SK-N-SH (cell line): Measurements from ENCODE around the gene FEV. TPM values are rescaled to one million over a fixed set of nuclear protein-coding genes. Genes with fewer than 3 reads are reported as not detected.

Experiments
- CTCF ChIA-PET: fragments of 300-600, 350-600 bp; formaldehyde crosslinking; extraction: SDS; loops from one replicate; lab custom pipeline; 2021; lab: Yijun Ruan, JAX
- POLR2A ChIA-PET: fragments of 350-600 bp; sonication (Branson Sonifier 250); formaldehyde crosslinking; extraction: SDS; loops from one replicate; lab custom pipeline; 2020; ENCODE audit warnings: antibody characterized with exemption, inconsistent platforms; lab: Yijun Ruan, JAX
- DNase-seq: peaks from one replicate; pipeline ENCODE4 v3.0.0; 2012
- H2AFZ ChIP-seq: fragments of 200-600 bp; sonication (generic); 2 replicates; pipeline ENCODE4 v1.8.1; 2016; ENCODE audit warnings: antibody characterized with exemption, mild to moderate bottlenecking, low read depth
- H3F3A ChIP-seq: fragments of 200-600 bp; sonication (generic); replicated peaks from 2 replicates; pipeline ENCODE3; 2016; ENCODE audit warnings: antibody characterized with exemption, mild to moderate bottlenecking; ENCODE audit not compliant: insufficient read depth
- H3K27ac ChIP-seq, 2 experiments: fragments of 200-500 bp in 1 of 2; fragments of 200-600 bp in 1 of 2; sonication (Bioruptor generic) in 1 of 2; sonication (generic), shearing (Covaris generic) in 1 of 2; 2 replicates each; pipeline versions ENCODE4 v1.5.1 to v1.6.1; 2014 to 2016; ENCODE audit warnings: low read depth in 2 of 2, inconsistent platforms in 1 of 2, low read length in 1 of 2, mild to moderate bottlenecking in 1 of 2, mixed read lengths in 1 of 2
- H3K27me3 ChIP-seq: fragments of 200-600 bp; sonication (generic), shearing (Covaris generic); 2 replicates; pipeline ENCODE4 v1.6.1; 2016; ENCODE audit warnings: mixed run types; ENCODE audit not compliant: insufficient read depth
- H3K36me3 ChIP-seq, 2 experiments: fragments of 200-500 bp in 1 of 2; fragments of 200-600 bp in 1 of 2; sonication (Bioruptor generic) in 1 of 2; sonication (generic) in 1 of 2; replicated peaks in 1 of 2; 2 replicates each; pipeline versions ENCODE3 to v1.5.1; 2014 to 2016; ENCODE audit warnings: low read length in 1 of 2, mild to moderate bottlenecking in 1 of 2; ENCODE audit not compliant: insufficient read depth in 2 of 2, control insufficient read depth in 1 of 2
- H3K4me1 ChIP-seq, 2 experiments: fragments of 200-500 bp in 1 of 2; fragments of 200-600 bp in 1 of 2; sonication (Bioruptor generic) in 1 of 2; sonication (generic), shearing (Covaris generic) in 1 of 2; 2 replicates each; pipeline versions ENCODE4 v1.5.1 to v1.6.1; 2014 to 2016; ENCODE audit warnings: low read depth in 1 of 2, low read length in 1 of 2, mixed run types in 1 of 2; ENCODE audit not compliant: insufficient read depth in 2 of 2, control insufficient read depth in 1 of 2
- H3K4me2 ChIP-seq: fragments of 200-600 bp; sonication (generic), shearing (Covaris generic); 2 replicates; pipeline ENCODE4 v1.6.1; 2017; ENCODE audit warnings: mixed run types
- H3K4me3 ChIP-seq, 2 experiments: fragments of 200-500 bp in 1 of 2; fragments of 200-600 bp in 1 of 2; sonication (Bioruptor generic) in 1 of 2; sonication (generic), shearing (Covaris generic) in 1 of 2; 2 replicates each; pipeline versions ENCODE4 v1.5.1 to v1.8.1; 2014 to 2016; ENCODE audit warnings: low read depth in 2 of 2, inconsistent platforms in 1 of 2, low read length in 1 of 2, mild to moderate bottlenecking in 1 of 2, mixed read lengths in 1 of 2, moderate library complexity in 1 of 2
- H3K79me2 ChIP-seq: fragments of 200-600 bp; sonication (generic); 2 replicates; pipeline ENCODE4 v1.8.1; 2017; ENCODE audit warnings: mild to moderate bottlenecking; ENCODE audit not compliant: insufficient read depth
- H3K9ac ChIP-seq: fragments of 200-600 bp; sonication (generic); 2 replicates; pipeline ENCODE4 v1.6.1; 2017; ENCODE audit warnings: mixed run types
- H3K9me2 ChIP-seq: fragments of 200-600 bp; sonication (generic); 2 replicates; pipeline ENCODE4 v1.6.1; 2017; ENCODE audit warnings: mixed run types
- H3K9me3 ChIP-seq: fragments of 200-600 bp; sonication (generic); 2 replicates; pipeline ENCODE4 v1.6.1; 2017; ENCODE audit warnings: mixed run types, mild to moderate bottlenecking, moderate library complexity
- H4K20me1 ChIP-seq: fragments of 200-600 bp; sonication (generic); 2 replicates; pipeline ENCODE4 v1.6.1; 2017; ENCODE audit warnings: mild to moderate bottlenecking, mixed run types; ENCODE audit not compliant: insufficient read depth
- ELF1 ChIP-seq: IDR thresholded peaks from 2 replicates; pipeline ENCODE4 v1.4.0; 2012
- EZH2phosphoT487 ChIP-seq: fragments of 200-600 bp; sonication (generic); IDR thresholded peaks from 2 replicates; pipeline ENCODE4 v1.6.1; 2017; ENCODE audit warnings: low read depth, mixed run types, mild to moderate bottlenecking, antibody characterized with exemption, moderate library complexity, borderline replicate concordance
- FOSL2 ChIP-seq: IDR thresholded peaks from 2 replicates; pipeline ENCODE4 v1.4.0; 2012; ENCODE audit warnings: low read depth, mild to moderate bottlenecking, moderate library complexity, borderline replicate concordance
- FOXJ3 ChIP-seq: sonication (generic); formaldehyde crosslinking; IDR thresholded peaks from 2 replicates; pipeline ENCODE4 v1.5.1; 2020; ENCODE audit warnings: mild to moderate bottlenecking, missing genetic modification reagents
- GABPA ChIP-seq: IDR thresholded peaks from 2 replicates; pipeline ENCODE4 v1.4.0; 2012; ENCODE audit warnings: low read depth, mild to moderate bottlenecking
- JUND ChIP-seq: IDR thresholded peaks from 2 replicates; pipeline ENCODE4 v1.4.0; 2012
- NRF1 ChIP-seq: IDR thresholded peaks from 2 replicates; pipeline ENCODE4 v1.6.1; 2012; ENCODE audit warnings: low read depth, mild to moderate bottlenecking, low read length
- POLR2AphosphoS5 ChIP-seq: IDR thresholded peaks from 2 replicates; pipeline ENCODE4 v1.6.1; 2012; ENCODE audit warnings: low read depth, low read length
- RCOR1 ChIP-seq: fragments of 150-350 bp; IDR thresholded peaks from 2 replicates; pipeline ENCODE4 v1.6.1; 2017; ENCODE audit warnings: antibody characterized with exemption, low read length
- RFX5 ChIP-seq: IDR thresholded peaks from 2 replicates; pipeline ENCODE4 v1.6.1; 2012; ENCODE audit warnings: mild to moderate bottlenecking, improper control_type of control experiment, low read length
- RXRA ChIP-seq: IDR thresholded peaks from 2 replicates; pipeline ENCODE4 v1.4.0; 2012; ENCODE audit warnings: low read depth, mild to moderate bottlenecking, borderline replicate concordance
- SIN3A ChIP-seq: IDR thresholded peaks from 2 replicates; pipeline ENCODE4 v1.6.1; 2012; ENCODE audit warnings: low read depth, mild to moderate bottlenecking, low read length, moderate library complexity, borderline replicate concordance
- SMC3 ChIP-seq: IDR thresholded peaks from 2 replicates; pipeline ENCODE4 v1.6.1; 2012; ENCODE audit warnings: low read depth, low read length, improper control_type of control experiment
- WGBS: methylation state at CpG from one replicate; pipeline ENCODE4 v1.1.6; 2017; ENCODE audit warnings: low lambda C conversion rate; 5-methylcytosine and 5-hydroxymethylcytosine counted together
- polyA plus RNA-seq, 3 experiments: library from polyadenylated mRNA; depleted of rRNA; stranded (reverse); fragments of >200 nt; gene quantifications; 2 replicates each; pipeline ENCODE4 v1.2.3, GENCODE V29; 2012
- TF ChIP-seq, protein P1 (sequence below): fragments of 150-350 bp; IDR thresholded peaks from 2 replicates; pipeline ENCODE4 v1.6.1; 2016; ENCODE audit warnings: mild to moderate bottlenecking, low read depth, low read length
- TF ChIP-seq, protein P2 (sequence below): IDR thresholded peaks from 2 replicates; pipeline ENCODE4 v1.4.0; 2012; ENCODE audit warnings: low read depth
- TF ChIP-seq, protein P3 (sequence below): IDR thresholded peaks from 2 replicates; pipeline ENCODE4 v1.6.1; 2012; ENCODE audit warnings: mild to moderate bottlenecking, low read depth, low read length, moderate library complexity
- TF ChIP-seq, protein P4 (sequence below): fragments of 150-350 bp; IDR thresholded peaks from 2 replicates; pipeline ENCODE4 v1.6.1; 2017; ENCODE audit warnings: antibody characterized with exemption, low read length, low read depth, borderline replicate concordance
- TF ChIP-seq, protein P5 (sequence below): IDR thresholded peaks from 2 replicates; pipeline ENCODE4; 2012
- TF ChIP-seq, protein P6 (sequence below): IDR thresholded peaks from 2 replicates; pipeline ENCODE4 v1.4.0; 2012; ENCODE audit warnings: low read depth, borderline replicate concordance

FEV gene
- polyA plus RNA-seq, 1 of the 3 experiments (the other 2 are of a cell fraction): 0.53 TPM

DNA sequence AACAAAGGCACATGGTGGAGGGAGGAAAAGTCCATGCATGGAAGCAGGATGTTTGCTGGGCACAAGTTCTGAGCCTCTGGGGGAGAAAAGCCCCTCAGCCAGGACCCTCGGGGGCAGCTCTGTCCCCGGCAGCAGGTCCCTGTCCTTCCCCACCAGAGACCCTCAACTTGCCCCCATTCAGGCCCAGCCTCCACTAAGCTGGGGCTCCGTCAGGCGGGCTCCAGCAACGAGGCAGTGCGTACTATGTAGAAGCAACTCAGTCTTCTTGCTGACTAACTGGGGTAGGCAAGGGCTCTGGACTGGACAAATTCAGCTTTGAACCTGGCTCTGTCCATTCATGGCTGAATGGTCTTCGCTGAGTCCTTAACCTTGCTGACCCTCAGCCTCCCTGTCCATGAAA is 33.3 kb upstream of the FEV start:
- Histone ChIP-seq H3K9me3 (no peaks in the 10 kb centered on the region), H3K4me3 (no peak overlapping the region), H3K36me3 (no peaks in the 10 kb centered on the region), H3K27ac (no peak overlapping the region; a peak in 1 of 4 replicates), H4K20me1 (no peaks in the 10 kb centered on the region), H3K9ac (no peak overlapping the region), H3K27me3 (peaks cover 28% of the 10 kb centered on the region), H2AFZ (no peak overlapping the region), H3K9me2 (no peaks in the 10 kb centered on the region), H3F3A (no peaks in the 10 kb centered on the region), H3K4me2 (no peak overlapping the region), H3K79me2 (no peaks in the 10 kb centered on the region), H3K4me1 (peaks cover 0 to 48% of the 10 kb centered on the region in 2 experiments; a peak in 1 of 4 replicates)
- POLR2A ChIA-PET: interaction anchor here (1.0 kb wide), 2 partner anchors 16 to 22 kb away, joined by 3 read pairs; no protein-coding TSS in a partner anchor
- DNase-seq: no peak
- WGBS: 60% methylated on average over 7 of the region's 7 CpGs
- TF ChIP-seq, protein P1, sequence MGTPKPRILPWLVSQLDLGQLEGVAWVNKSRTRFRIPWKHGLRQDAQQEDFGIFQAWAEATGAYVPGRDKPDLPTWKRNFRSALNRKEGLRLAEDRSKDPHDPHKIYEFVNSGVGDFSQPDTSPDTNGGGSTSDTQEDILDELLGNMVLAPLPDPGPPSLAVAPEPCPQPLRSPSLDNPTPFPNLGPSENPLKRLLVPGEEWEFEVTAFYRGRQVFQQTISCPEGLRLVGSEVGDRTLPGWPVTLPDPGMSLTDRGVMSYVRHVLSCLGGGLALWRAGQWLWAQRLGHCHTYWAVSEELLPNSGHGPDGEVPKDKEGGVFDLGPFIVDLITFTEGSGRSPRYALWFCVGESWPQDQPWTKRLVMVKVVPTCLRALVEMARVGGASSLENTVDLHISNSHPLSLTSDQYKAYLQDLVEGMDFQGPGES: no peak
- no peak for TF ChIP-seq POLR2AphosphoS5
- TF ChIP-seq JUND: no peak
- TF ChIP-seq, protein P2, sequence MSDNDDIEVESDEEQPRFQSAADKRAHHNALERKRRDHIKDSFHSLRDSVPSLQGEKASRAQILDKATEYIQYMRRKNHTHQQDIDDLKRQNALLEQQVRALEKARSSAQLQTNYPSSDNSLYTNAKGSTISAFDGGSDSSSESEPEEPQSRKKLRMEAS: no peak
- TF ChIP-seq, protein P3, sequence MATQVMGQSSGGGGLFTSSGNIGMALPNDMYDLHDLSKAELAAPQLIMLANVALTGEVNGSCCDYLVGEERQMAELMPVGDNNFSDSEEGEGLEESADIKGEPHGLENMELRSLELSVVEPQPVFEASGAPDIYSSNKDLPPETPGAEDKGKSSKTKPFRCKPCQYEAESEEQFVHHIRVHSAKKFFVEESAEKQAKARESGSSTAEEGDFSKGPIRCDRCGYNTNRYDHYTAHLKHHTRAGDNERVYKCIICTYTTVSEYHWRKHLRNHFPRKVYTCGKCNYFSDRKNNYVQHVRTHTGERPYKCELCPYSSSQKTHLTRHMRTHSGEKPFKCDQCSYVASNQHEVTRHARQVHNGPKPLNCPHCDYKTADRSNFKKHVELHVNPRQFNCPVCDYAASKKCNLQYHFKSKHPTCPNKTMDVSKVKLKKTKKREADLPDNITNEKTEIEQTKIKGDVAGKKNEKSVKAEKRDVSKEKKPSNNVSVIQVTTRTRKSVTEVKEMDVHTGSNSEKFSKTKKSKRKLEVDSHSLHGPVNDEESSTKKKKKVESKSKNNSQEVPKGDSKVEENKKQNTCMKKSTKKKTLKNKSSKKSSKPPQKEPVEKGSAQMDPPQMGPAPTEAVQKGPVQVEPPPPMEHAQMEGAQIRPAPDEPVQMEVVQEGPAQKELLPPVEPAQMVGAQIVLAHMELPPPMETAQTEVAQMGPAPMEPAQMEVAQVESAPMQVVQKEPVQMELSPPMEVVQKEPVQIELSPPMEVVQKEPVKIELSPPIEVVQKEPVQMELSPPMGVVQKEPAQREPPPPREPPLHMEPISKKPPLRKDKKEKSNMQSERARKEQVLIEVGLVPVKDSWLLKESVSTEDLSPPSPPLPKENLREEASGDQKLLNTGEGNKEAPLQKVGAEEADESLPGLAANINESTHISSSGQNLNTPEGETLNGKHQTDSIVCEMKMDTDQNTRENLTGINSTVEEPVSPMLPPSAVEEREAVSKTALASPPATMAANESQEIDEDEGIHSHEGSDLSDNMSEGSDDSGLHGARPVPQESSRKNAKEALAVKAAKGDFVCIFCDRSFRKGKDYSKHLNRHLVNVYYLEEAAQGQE: no peak
- no peak for TF ChIP-seq FOSL2
- no peak for TF ChIP-seq RFX5
- no peak for TF ChIP-seq GABPA
- no peak for TF ChIP-seq EZH2phosphoT487
- TF ChIP-seq, protein P4, sequence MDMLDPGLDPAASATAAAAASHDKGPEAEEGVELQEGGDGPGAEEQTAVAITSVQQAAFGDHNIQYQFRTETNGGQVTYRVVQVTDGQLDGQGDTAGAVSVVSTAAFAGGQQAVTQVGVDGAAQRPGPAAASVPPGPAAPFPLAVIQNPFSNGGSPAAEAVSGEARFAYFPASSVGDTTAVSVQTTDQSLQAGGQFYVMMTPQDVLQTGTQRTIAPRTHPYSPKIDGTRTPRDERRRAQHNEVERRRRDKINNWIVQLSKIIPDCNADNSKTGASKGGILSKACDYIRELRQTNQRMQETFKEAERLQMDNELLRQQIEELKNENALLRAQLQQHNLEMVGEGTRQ: no peak
- TF ChIP-seq NRF1: no peak
- no peak for TF ChIP-seq FOXJ3 (CRISPR knock-in tag)
- no peak for TF ChIP-seq SMC3
- TF ChIP-seq ELF1: no peak
- no peak for TF ChIP-seq RCOR1
- TF ChIP-seq, protein P5, sequence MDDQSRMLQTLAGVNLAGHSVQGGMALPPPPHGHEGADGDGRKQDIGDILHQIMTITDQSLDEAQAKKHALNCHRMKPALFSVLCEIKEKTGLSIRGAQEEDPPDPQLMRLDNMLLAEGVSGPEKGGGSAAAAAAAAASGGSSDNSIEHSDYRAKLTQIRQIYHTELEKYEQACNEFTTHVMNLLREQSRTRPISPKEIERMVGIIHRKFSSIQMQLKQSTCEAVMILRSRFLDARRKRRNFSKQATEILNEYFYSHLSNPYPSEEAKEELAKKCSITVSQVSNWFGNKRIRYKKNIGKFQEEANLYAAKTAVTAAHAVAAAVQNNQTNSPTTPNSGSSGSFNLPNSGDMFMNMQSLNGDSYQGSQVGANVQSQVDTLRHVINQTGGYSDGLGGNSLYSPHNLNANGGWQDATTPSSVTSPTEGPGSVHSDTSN: no peak
- TF ChIP-seq, protein P6, sequence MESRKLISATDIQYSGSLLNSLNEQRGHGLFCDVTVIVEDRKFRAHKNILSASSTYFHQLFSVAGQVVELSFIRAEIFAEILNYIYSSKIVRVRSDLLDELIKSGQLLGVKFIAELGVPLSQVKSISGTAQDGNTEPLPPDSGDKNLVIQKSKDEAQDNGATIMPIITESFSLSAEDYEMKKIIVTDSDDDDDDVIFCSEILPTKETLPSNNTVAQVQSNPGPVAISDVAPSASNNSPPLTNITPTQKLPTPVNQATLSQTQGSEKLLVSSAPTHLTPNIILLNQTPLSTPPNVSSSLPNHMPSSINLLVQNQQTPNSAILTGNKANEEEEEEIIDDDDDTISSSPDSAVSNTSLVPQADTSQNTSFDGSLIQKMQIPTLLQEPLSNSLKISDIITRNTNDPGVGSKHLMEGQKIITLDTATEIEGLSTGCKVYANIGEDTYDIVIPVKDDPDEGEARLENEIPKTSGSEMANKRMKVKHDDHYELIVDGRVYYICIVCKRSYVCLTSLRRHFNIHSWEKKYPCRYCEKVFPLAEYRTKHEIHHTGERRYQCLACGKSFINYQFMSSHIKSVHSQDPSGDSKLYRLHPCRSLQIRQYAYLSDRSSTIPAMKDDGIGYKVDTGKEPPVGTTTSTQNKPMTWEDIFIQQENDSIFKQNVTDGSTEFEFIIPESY: no peak
- no peak for TF ChIP-seq RXRA
- TF ChIP-seq SIN3A: no peak
- CTCF ChIA-PET: interaction anchor here (0.7 to 20.3 kb wide), 10 partner anchors 9 to 141 kb away, joined by 3 to 258 read pairs (median 6); partner anchors contain the start of gene NHEJ1
